Fibroblast of villous mesenchyme (primary cell): ENCODE measurements around the gene HAUS5. TPM values are rescaled to one million over a fixed set of nuclear protein-coding genes. Genes with fewer than 3 reads are reported as not detected.

Experiments
- DNase-seq: peaks from one replicate; pipeline ENCODE4 v3.0.0-alpha.2; 2010; ENCODE audit warnings: low read depth
- H3K4me3 ChIP-seq: 2 replicates; pipeline ENCODE4 v1.5.1; 2011; ENCODE audit warnings: low read depth, mild to moderate bottlenecking, low read length
- total RNA-seq: library from RNA; depleted of rRNA; stranded (reverse); fragments of >200 nt; gene quantifications from 2 replicates; pipeline ENCODE4 v1.2.3, GENCODE V29; 2012
- TF ChIP-seq, protein P1 (sequence below): IDR thresholded peaks from 2 replicates; pipeline ENCODE4 v1.5.1; 2012; ENCODE audit warnings: low read depth, mild to moderate bottlenecking, low read length; ENCODE audit not compliant: insufficient read depth

Gene HAUS5
- total RNA-seq, 1 donor: 6.5 TPM

DNA sequence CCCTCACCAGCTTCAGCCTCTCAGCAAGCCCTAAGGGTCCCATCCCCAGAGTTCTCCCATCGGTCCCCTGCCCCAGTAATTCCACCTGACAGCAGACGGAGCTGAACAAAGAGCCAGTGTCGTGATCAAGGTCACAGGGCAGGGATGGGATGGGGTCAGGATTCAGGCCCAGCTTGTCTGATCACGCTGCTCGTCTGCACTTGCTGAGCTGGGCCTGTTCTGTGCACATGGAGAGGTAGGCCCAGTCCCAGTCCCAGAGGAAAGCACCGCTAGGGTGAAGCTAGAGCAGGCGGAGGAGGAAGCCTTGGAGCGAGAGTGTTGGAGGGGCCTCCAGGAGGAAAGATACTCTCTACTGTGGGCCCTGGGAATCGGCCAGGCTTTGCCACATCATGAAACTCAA lies 9.2 kb downstream of the HAUS5 start:
- no peak overlapping the region for H3K4me3 ChIP-seq
- TF ChIP-seq, protein P1, sequence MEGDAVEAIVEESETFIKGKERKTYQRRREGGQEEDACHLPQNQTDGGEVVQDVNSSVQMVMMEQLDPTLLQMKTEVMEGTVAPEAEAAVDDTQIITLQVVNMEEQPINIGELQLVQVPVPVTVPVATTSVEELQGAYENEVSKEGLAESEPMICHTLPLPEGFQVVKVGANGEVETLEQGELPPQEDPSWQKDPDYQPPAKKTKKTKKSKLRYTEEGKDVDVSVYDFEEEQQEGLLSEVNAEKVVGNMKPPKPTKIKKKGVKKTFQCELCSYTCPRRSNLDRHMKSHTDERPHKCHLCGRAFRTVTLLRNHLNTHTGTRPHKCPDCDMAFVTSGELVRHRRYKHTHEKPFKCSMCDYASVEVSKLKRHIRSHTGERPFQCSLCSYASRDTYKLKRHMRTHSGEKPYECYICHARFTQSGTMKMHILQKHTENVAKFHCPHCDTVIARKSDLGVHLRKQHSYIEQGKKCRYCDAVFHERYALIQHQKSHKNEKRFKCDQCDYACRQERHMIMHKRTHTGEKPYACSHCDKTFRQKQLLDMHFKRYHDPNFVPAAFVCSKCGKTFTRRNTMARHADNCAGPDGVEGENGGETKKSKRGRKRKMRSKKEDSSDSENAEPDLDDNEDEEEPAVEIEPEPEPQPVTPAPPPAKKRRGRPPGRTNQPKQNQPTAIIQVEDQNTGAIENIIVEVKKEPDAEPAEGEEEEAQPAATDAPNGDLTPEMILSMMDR: no peak
- no peak for DNase-seq

DNA sequence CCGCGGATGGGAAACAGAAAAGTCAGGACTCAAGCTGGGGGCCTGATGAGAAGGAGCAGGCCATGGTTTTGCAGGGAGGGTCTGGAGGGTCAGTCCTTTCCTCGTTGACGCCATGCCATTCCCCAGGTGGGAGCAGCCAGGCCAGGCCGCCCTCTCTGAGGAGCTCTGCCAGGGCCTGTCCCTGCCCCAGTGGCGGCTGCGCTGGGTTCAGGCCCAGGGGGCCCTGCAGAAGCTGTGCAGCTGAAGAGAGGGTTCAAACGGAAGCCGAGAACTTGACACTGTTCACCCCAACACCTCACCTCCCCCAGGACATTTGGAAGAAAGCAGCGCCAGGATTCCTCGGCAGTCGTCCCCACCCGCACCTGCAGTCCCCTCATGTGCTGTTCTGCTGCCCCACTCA lies 10.2 kb downstream of the HAUS5 start:
- no peak overlapping the region for H3K4me3 ChIP-seq
- DNase-seq: no peak

DNA sequence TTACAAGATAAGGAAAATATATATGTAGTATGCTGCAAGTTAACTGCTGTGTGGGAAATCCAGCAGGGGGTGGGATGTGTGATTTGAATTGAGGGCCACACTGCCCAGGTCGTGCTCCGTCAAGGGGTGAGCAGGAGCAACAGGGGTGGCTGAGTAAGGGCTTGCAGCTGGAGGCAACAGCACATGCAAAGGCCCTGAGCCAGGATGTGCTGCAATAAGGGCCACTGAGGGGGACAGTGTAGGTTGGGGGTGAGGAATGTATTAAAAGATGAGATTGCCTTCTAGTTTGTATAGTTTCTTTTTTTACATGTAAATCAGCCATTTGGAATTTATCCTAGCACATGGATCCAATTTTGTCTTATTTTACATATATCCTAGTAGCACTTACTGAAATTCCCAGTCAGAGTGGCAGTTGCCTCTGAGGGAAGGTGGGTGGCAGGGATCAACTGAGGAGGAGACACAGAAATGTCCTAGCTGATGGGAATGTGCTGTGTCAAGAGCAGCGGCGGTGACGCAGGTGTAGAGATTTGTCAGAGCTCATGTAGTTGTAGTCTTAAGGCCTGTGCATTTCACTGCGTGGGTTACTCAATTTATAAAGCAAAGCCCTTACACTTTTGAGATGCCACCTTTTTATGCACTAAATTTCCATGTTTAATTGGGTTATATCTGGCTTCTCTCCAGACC lies 10.9 kb downstream of the HAUS5 start:
- DNase-seq: no peak
- H3K4me3 ChIP-seq: no peak overlapping the region
- TF ChIP-seq, protein P1: no peak

More for the DNA sequence above, 10.2 kb downstream of the HAUS5 start:
- TF ChIP-seq, protein P1: no peak

DNA sequence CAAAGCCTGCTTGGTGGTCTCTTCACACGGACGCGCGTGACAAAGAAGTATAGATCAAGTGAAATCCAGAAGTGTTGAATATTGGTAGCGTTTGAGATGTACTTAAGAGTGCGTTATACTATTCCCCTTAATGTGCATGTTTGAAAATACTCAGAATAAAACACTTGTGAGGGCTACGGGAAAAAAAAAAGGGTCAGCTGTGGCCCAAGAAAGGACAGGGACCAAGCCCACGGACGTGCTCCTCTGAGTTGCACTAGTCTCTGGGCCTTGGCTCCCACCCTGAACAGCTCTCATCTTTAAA lies 15.7 kb downstream of the HAUS5 start:
- TF ChIP-seq, protein P1: no peak
- H3K4me3 ChIP-seq: peak overlapping the region; percentile 95
- DNase-seq: no peak

DNA sequence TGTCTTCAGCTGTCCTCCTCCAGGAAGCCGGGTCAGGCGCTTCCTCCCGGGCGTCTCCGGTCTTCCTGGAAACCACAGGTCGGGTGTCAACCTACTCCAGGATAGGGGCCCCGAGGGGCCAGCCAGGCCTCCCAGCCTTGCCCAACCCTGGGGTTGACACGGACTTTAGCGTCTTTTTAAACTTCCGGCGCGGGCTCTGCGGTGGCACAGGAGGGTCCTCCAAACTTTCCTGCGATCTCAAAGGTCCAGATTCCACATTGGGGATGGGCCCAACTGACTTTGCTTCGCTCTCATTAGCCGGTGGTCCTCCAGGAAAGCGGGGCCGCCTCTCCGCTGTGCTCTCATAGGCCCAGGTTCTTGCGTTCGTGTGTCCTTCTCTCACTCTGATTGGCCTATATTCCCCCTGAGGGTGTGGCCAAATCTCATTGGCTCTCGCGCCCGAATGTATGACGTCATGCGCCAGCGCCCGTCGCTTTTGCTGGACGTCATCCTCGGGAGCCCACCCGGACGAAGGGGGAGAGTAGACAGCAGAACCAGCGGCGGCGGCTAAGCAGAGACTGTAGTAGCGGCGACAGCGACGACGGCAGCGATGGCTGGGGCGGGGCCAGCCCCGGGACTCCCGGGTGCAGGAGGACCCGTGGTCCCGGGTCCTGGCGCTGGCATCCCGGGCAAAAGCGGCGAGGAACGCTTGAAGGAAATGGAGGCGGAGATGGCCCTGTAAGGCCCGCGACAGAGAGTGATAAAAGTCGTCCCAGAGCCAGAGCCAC lies 16.2 kb downstream of the HAUS5 start, which contains the start of gene RBM42:
Gene RBM42 (plus strand): TSS at position 472 of the 767 bp plus-strand sequence. CDS start 118 bp downstream, at position 590.
- DNase-seq: peak; percentile 99
- peak within 1 kb of the TSS; percentile 95 for H3K4me3 ChIP-seq
- TF ChIP-seq, protein P1: no peak

DNA sequence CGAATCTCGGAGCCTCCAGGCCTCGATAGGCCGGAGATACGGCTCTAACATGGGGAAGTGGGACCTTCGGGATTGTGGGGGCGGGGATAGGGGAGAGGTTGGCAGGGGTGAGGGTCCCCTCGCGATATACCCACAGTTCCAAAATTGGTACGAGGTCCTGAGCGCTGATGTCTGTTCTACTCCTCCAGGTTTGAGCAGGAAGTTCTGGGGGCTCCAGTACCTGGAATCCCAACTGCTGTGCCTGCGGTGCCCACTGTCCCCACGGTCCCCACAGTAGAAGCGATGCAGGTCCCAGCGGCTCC lies 16.7 kb downstream of the HAUS5 start:
- DNase-seq: no peak
- H3K4me3 ChIP-seq: peak overlapping the region; percentile 95
- TF ChIP-seq, protein P1: no peak
